ENCODE data around the gene RNF149.
"Not testable (repeated sequence)": the region's sequence is repeated elsewhere in the genome, so short reads cannot be mapped to it uniquely, and the experiment has no call there.

Gene RNF149

GRCh38 chr2:101308432-101309210 is at the start of gene RNF149:
TSS of gene RNF149 (minus strand) at chr2:101308701. CDS start at chr2:101308588, 113 bp downstream.
- DNase-seq, result peak; percentile 85

- no peak for DNase-seq
These were observed 48.9 kb upstream of the RNF149 start for GRCh38 chr2:101357376-101357775.

GRCh38 chr2:101356521-101356920 is 48.0 kb upstream of the RNF149 start:
- no peak for DNase-seq

- DNase-seq, result no peak
These were observed 47.6 kb upstream of the RNF149 start for GRCh38 chr2:101356055-101356454.

- no peak for DNase-seq
These were observed 47.0 kb upstream of the RNF149 start for GRCh38 chr2:101355401-101356054.

GRCh38 chr2:101354420-101355311 is 46.2 kb upstream of the RNF149 start:
- no peak for DNase-seq

GRCh38 chr2:101352631-101353030 is 44.1 kb upstream of the RNF149 start:
- not testable (repeated sequence) for DNase-seq

- DNase-seq, result no peak
These were observed 42.7 kb upstream of the RNF149 start for GRCh38 chr2:101351207-101351606.

GRCh38 chr2:101349893-101350662 is 41.6 kb upstream of the RNF149 start:
- DNase-seq, result no peak

GRCh38 chr2:101348883-101349282 is 40.4 kb upstream of the RNF149 start:
- DNase-seq, result no peak

- no peak for DNase-seq
These were observed 38.4 kb upstream of the RNF149 start for GRCh38 chr2:101346909-101347308.

- no peak for DNase-seq
These were observed 35.6 kb upstream of the RNF149 start for GRCh38 chr2:101344137-101344536.

GRCh38 chr2:101342625-101343008 is 34.1 kb upstream of the RNF149 start:
- DNase-seq, result no peak

GRCh38 chr2:101341901-101342624 is 33.6 kb upstream of the RNF149 start:
- peak; percentile 37 for DNase-seq

GRCh38 chr2:101341421-101341820 is 32.9 kb upstream of the RNF149 start:
- no peak for DNase-seq

- no peak for DNase-seq
These were observed 31.6 kb upstream of the RNF149 start for GRCh38 chr2:101340141-101340551.

GRCh38 chr2:101339266-101339880 is 30.9 kb upstream of the RNF149 start:
- DNase-seq, result no peak

GRCh38 chr2:101337877-101338276 is 29.4 kb upstream of the RNF149 start:
- DNase-seq, result no peak

- no peak for DNase-seq
These were observed 24.6 kb upstream of the RNF149 start for GRCh38 chr2:101332885-101333766.

GRCh38 chr2:101331202-101331601 is 22.7 kb upstream of the RNF149 start:
- DNase-seq, result no peak
